Psoas muscle (tissue), 8 donors: ENCODE measurements around the gene CARD11. TPM values are rescaled to one million over a fixed set of nuclear protein-coding genes. Genes with fewer than 3 reads are reported as not detected.

Experiments
- ATAC-seq, 4 donors: fragments of 200-7000 bp; cut with Tn5 transposase; one replicate each; pipeline ENCODE4 v1.9.1; 2020; ENCODE audit warnings: moderate library complexity in 3 of 4, mild to moderate bottlenecking in 2 of 4
- DNase-seq, 2 donors: peaks; one replicate each; pipeline ENCODE4 v3.0.0-alpha.2; 2020
- H3K27ac ChIP-seq: fragments of 200-600 bp; one replicate; pipeline ENCODE4 v1.8.0; 2022
- H3K27me3 ChIP-seq, 3 donors: fragments of 200-600 bp in 1 of 3; one replicate each; pipeline versions ENCODE4 v1.6.1 to v1.8.0; 2013 to 2022; ENCODE audit warnings: low read length in 2 of 3, mild to moderate bottlenecking in 2 of 3, moderate library complexity in 1 of 3; ENCODE audit not compliant: insufficient read depth in 3 of 3
- H3K36me3 ChIP-seq, 2 donors: fragments of 200-600 bp in 1 of 2; one replicate each; pipeline versions ENCODE4 v1.6.1 to v1.8.0; 2013 to 2022; ENCODE audit warnings: low read depth in 1 of 2, mild to moderate bottlenecking in 1 of 2, moderate library complexity in 1 of 2; ENCODE audit not compliant: insufficient read depth in 1 of 2
- H3K4me1 ChIP-seq: fragments of 200-600 bp; one replicate; pipeline ENCODE4 v1.8.0; 2022
- H3K4me3 ChIP-seq: fragments of 200-600 bp; one replicate; pipeline ENCODE4 v1.8.0; 2022; ENCODE audit warnings: mild to moderate bottlenecking
- H3K9me3 ChIP-seq: fragments of 200-600 bp; one replicate; pipeline ENCODE4 v1.8.0; 2022
- CTCF ChIP-seq: fragments of 200-600 bp; IDR thresholded peaks from one replicate; pipeline ENCODE4 v1.8.0; 2022; ENCODE audit warnings: antibody characterized with exemption
- WGBS, 3 donors: extraction: QIAGEN DNeasy Blood & Tissue Kit; methylation state at CpG; one replicate each; pipeline versions ENCODE4 v1.1.6 to v1.1.7; 2013; 5-methylcytosine and 5-hydroxymethylcytosine counted together
- intact Hi-C, 2 donors: fragments of 100-400 bp; cut with DNase I; formaldehyde crosslinking; loops; one replicate each; pipeline versions ENCODE4 v1.11.0 to v1.14.2; 2022
- polyA plus RNA-seq, 3 donors: library from polyadenylated mRNA; stranded (reverse); fragments of 200-250 nt; gene quantifications; one replicate each; pipeline ENCODE4 v1.2.3, GENCODE V29; 2013
- total RNA-seq, 4 donors: library from RNA; stranded (reverse); fragmentation: NEBNext Ultra II Directional in 2 of 4; extraction: Animal tissue kit (Norgen Biotek cat#: 25700) in 2 of 4; gene quantifications; one replicate each; pipeline versions ENCODE4 v1.2.1 to v1.2.4, GENCODE V29; 2021 to 2023
- donor health status: healthy with polysubstance abuse.
- donor health status: DM: no; HTN: no; CAD: no; lungs with moderate emphysema.
- donor health status: Bipolar disorder and iron deficiency.
- donor health status: healthy.
- donor health status: DM: yes; HTN: yes; CAD: no.
- donor health status: DM: no; HTN: no; CAD: no.
- donor health status: DM: no; HTN: no; CAD: no.
- donor health status: DM: yes; HTN: yes; CAD: no.

The CARD11 gene
- total and polyA plus RNA-seq, 7 donors = 0.08 to 0.84 (median 0.39) TPM

GRCh38 chr7:2974093-2974819 lies 69.4 kb downstream of the CARD11 start:
- intact Hi-C loops = no loop called here
- WGBS, 3 donors = 77 to 81% (median 79%) methylated on average over 13 of the region's 13 CpGs
- no peak overlapping the region for H3K4me3 ChIP-seq
- H3K9me3 ChIP-seq = no peaks in the 10 kb centered on the region
- no peak for TF ChIP-seq CTCF
- H3K27me3 ChIP-seq = peaks cover 0 to 9% (median 0%) of the 10 kb centered on the region in 3 donors
- no peak overlapping the region for H3K27ac ChIP-seq
- DNase-seq = no peak
- H3K36me3 ChIP-seq = no peaks in the 10 kb centered on the region
- H3K4me1 ChIP-seq = no peaks in the 10 kb centered on the region
- no peak for ATAC-seq

GRCh38 chr7:2972835-2973161 lies 70.9 kb downstream of the CARD11 start:
- Histone ChIP-seq H3K27me3 (no peaks in the 10 kb centered on the region), H3K4me3 (no peak overlapping the region), H3K4me1 (no peaks in the 10 kb centered on the region), H3K9me3 (no peaks in the 10 kb centered on the region), H3K36me3 (no peaks in the 10 kb centered on the region), H3K27ac (no peak overlapping the region)
- no peak for DNase-seq
- ATAC-seq = no peak
- 90 to 92% (median 90%) methylated on average over 10 of the region's 10 CpGs for WGBS, 3 donors
- no peak for TF ChIP-seq CTCF
- intact Hi-C loops = no loop called here

GRCh38 chr7:2971914-2972834 lies 71.5 kb downstream of the CARD11 start:
- WGBS, 3 donors = 65 to 67% (median 65%) methylated on average over 7 of the region's 7 CpGs
- intact Hi-C loops = no loop called here
- peaks cover 0 to under 1% (median 0%) of the 10 kb centered on the region in 3 donors for H3K27me3 ChIP-seq
- no peak for ATAC-seq
- DNase-seq = no peak
- H3K36me3 ChIP-seq = no peaks in the 10 kb centered on the region
- H3K9me3 ChIP-seq = no peaks in the 10 kb centered on the region
- no peak for TF ChIP-seq CTCF
- no peak overlapping the region for H3K27ac ChIP-seq
- H3K4me1 ChIP-seq = no peaks in the 10 kb centered on the region
- H3K4me3 ChIP-seq = no peak overlapping the region

DNA sequence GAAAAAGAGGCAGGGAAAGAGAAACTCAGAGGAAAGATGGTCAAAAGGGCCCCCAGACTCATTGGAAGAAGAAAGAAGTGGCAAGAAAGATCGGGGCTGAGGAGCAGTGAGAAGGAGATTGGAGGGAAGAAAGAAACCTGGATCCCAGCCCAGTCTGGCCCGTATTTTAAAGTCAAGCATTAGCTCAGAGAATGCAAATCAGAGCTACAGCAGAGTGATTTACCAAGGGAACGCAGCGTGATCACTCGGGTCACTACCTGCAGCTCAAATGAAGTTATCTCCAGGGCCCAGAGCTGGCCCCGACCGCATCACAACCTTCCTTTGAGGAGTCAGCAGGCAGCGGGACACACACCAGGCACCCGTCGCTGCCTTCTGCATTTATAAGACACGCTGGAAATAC lies 72.8 kb downstream of the CARD11 start:
- TF ChIP-seq CTCF = no peak
- DNase-seq (no peak), ATAC-seq (no peak)
- Histone ChIP-seq H3K9me3 (peaks cover 5% of the 10 kb centered on the region), H3K27me3 (peaks cover 0 to 2% (median 0%) of the 10 kb centered on the region in 3 donors), H3K4me3 (no peak overlapping the region), H3K4me1 (no peaks in the 10 kb centered on the region), H3K27ac (no peak overlapping the region), H3K36me3 (no peaks in the 10 kb centered on the region)
- WGBS, 3 donors = 74 to 81% (median 79%) methylated on average over 11 of the region's 11 CpGs
- intact Hi-C loops = no loop called here
